Stimulated activated CD8-positive, alpha-beta memory T cell treated with anti-CD3 and anti-CD28 coated beads, Interleukin-15, amount 100 ng/mL, for 1 hour (primary cell): ENCODE measurements around the gene SERPINE1.

ENCODE experiments used
- DNase-seq: peaks from one replicate; pipeline ENCODE4 v3.0.0-alpha.2; 2020; ENCODE audit warnings: low read depth

The SERPINE1 gene

GRCh38 chr7:101170617-101171441 is 43.9 kb downstream of the SERPINE1 start:
- no peak for DNase-seq

- no peak for DNase-seq
These were observed 44.5 kb downstream of the SERPINE1 start for GRCh38 chr7:101171442-101171837.

- DNase-seq, result no peak
These were observed 45.3 kb downstream of the SERPINE1 start for GRCh38 chr7:101172005-101172853.

GRCh38 chr7:101172854-101173751 is 46.2 kb downstream of the SERPINE1 start:
- DNase-seq, result no peak

GRCh38 chr7:101173752-101174244 is 46.9 kb downstream of the SERPINE1 start:
- peak; percentile 40 for DNase-seq

- no peak for DNase-seq
These were observed 47.5 kb downstream of the SERPINE1 start for GRCh38 chr7:101174322-101174854.

GRCh38 chr7:101175664-101176063 is 48.8 kb downstream of the SERPINE1 start:
- DNase-seq, result no peak

- DNase-seq, result no peak
These were observed 50.7 kb downstream of the SERPINE1 start for GRCh38 chr7:101177644-101178043.

- no peak for DNase-seq
These were observed 52.2 kb downstream of the SERPINE1 start for GRCh38 chr7:101179117-101179516.

GRCh38 chr7:101179713-101180112 is 52.8 kb downstream of the SERPINE1 start:
- DNase-seq, result no peak

GRCh38 chr7:101180130-101180755 is 53.3 kb downstream of the SERPINE1 start, which contains the start of gene NAT16:
NAT16 (minus strand) TSS chr7:101180293; CDS start chr7:101174807, 5,486 bp downstream.
- DNase-seq, result no peak

- DNase-seq, result no peak
These were observed 58.4 kb downstream of the SERPINE1 start for GRCh38 chr7:101185258-101185839.

- no peak for DNase-seq
These were observed 59.3 kb downstream of the SERPINE1 start for GRCh38 chr7:101186194-101186593.

GRCh38 chr7:101186844-101187428 is 60.0 kb downstream of the SERPINE1 start:
- DNase-seq, result no peak
